Fibroblast of skin of abdomen (primary cell): ENCODE measurements around the gene IQCK.

Source experiments
- DNase-seq: peaks from one replicate; pipeline ENCODE4 v3.0.0-alpha.2; 2013

IQCK gene

GRCh38 chr16:19860166-19861041 lies 142.3 kb downstream of the IQCK start:
- DNase-seq, result peak; percentile 80

- DNase-seq, result no peak
Measured at GRCh38 chr16:19861133-19861532, 143.1 kb downstream of the IQCK start.

GRCh38 chr16:19861811-19862327 lies 143.8 kb downstream of the IQCK start:
- DNase-seq, result no peak

GRCh38 chr16:19863990-19864389 lies 145.9 kb downstream of the IQCK start:
- no peak for DNase-seq

- DNase-seq, result no peak
Measured at GRCh38 chr16:19864566-19864965, 146.5 kb downstream of the IQCK start.

- DNase-seq, result no peak
Measured at GRCh38 chr16:19868421-19868820, 150.3 kb downstream of the IQCK start.

- DNase-seq, result no peak
Measured at GRCh38 chr16:19871721-19872120, 153.7 kb downstream of the IQCK start.

GRCh38 chr16:19872179-19872863 lies 154.2 kb downstream of the IQCK start:
- DNase-seq, result no peak

- DNase-seq, result no peak
Measured at GRCh38 chr16:19872935-19873334, 154.9 kb downstream of the IQCK start.

- no peak for DNase-seq
Measured at GRCh38 chr16:19874026-19874425, 156.0 kb downstream of the IQCK start.

- no peak for DNase-seq
Measured at GRCh38 chr16:19874851-19875546, 156.9 kb downstream of the IQCK start.

GRCh38 chr16:19875900-19876299 lies 157.8 kb downstream of the IQCK start:
- DNase-seq, result no peak

GRCh38 chr16:19876501-19877059 lies 158.5 kb downstream of the IQCK start:
- no peak for DNase-seq

GRCh38 chr16:19878757-19879156 lies 160.7 kb downstream of the IQCK start:
- no peak for DNase-seq

- peak; percentile 36 for DNase-seq
Measured at GRCh38 chr16:19879241-19879792, 161.2 kb downstream of the IQCK start.

GRCh38 chr16:19881028-19881427 lies 163.0 kb downstream of the IQCK start:
- DNase-seq, result no peak

GRCh38 chr16:19881783-19882182 lies 163.7 kb downstream of the IQCK start:
- DNase-seq, result no peak

- DNase-seq, result no peak
Measured at GRCh38 chr16:19882186-19882585, 164.1 kb downstream of the IQCK start.

GRCh38 chr16:19882646-19883045 lies 164.6 kb downstream of the IQCK start:
- DNase-seq, result no peak

- no peak for DNase-seq
Measured at GRCh38 chr16:19883296-19883965, 165.4 kb downstream of the IQCK start.

- DNase-seq, result no peak
Measured at GRCh38 chr16:19883966-19884485, 166.0 kb downstream of the IQCK start.
